NCI-H510A (cell line): ENCODE measurements around the gene ZNRD2.
"Not testable (repeated sequence)": the region's sequence is repeated elsewhere in the genome, so short reads cannot be mapped to it uniquely, and the experiment has no call there.

Source experiments
- DNase-seq: peaks from one replicate; lab custom pipeline; 2025; lab: John Stamatoyannopoulos, UW

ZNRD2 gene

GRCh38 chr11:65555693-65556231, 14.5 kb upstream of the ZNRD2 start:
- DNase-seq: no peak

GRCh38 chr11:65556470-65557279, 13.6 kb upstream of the ZNRD2 start:
- no peak for DNase-seq

- DNase-seq: no peak
These were observed 12.8 kb upstream of the ZNRD2 start for GRCh38 chr11:65557280-65558001.

- peak; percentile 67 for DNase-seq
These were observed 12.0 kb upstream of the ZNRD2 start, which contains the start of gene LTBP3 for GRCh38 chr11:65558002-65558929. LTBP3 (minus strand) TSS chr11:65558359; CDS start chr11:65557959, 400 bp downstream.

- DNase-seq: no peak
These were observed 11.3 kb upstream of the ZNRD2 start for GRCh38 chr11:65558930-65559509.

GRCh38 chr11:65559535-65559934, 10.7 kb upstream of the ZNRD2 start:
- no peak for DNase-seq

GRCh38 chr11:65559951-65560537, 10.2 kb upstream of the ZNRD2 start:
- DNase-seq: peak; percentile 48

- no peak for DNase-seq
These were observed 9.5 kb upstream of the ZNRD2 start for GRCh38 chr11:65560555-65561418.

GRCh38 chr11:65562020-65562419, 8.3 kb upstream of the ZNRD2 start:
- no peak for DNase-seq

GRCh38 chr11:65562788-65563187, 7.5 kb upstream of the ZNRD2 start:
- no peak for DNase-seq

GRCh38 chr11:65563601-65564000, 6.7 kb upstream of the ZNRD2 start:
- no peak for DNase-seq

- not testable (repeated sequence) for DNase-seq
These were observed 5.3 kb upstream of the ZNRD2 start for GRCh38 chr11:65564879-65565559.

GRCh38 chr11:65565624-65566453, 4.4 kb upstream of the ZNRD2 start:
- no peak for DNase-seq

- no peak for DNase-seq
These were observed 909 bp upstream of the ZNRD2 start for GRCh38 chr11:65569164-65569972.

GRCh38 chr11:65571420-65571819, 1.1 kb downstream of the ZNRD2 start:
- DNase-seq: no peak

- no peak for DNase-seq
These were observed 1.7 kb downstream of the ZNRD2 start for GRCh38 chr11:65571940-65572339.

GRCh38 chr11:65572356-65573051, 2.2 kb downstream of the ZNRD2 start, which contains the start of gene FAM89B:
FAM89B (plus strand) TSS chr11:65572538; CDS start chr11:65572670, 132 bp downstream.
- DNase-seq: peak; percentile 70
